Ascending aorta (tissue), 2 donors: Measurements from ENCODE around the gene DUSP7. TPM values are rescaled to one million over a fixed set of nuclear protein-coding genes. Genes with fewer than 3 reads are reported as not detected.

ENCODE experiments used
- DNase-seq, 2 donors: peaks; one replicate each; pipeline ENCODE4 v3.0.0-alpha.2; 2019; ENCODE audit warnings: low spot score in 2 of 2
- H3K27ac ChIP-seq, 2 donors: fragments of 200-600 bp; sonication (generic); one replicate each; pipeline ENCODE4 v1.5.1; 2016 to 2017; ENCODE audit warnings: mild to moderate bottlenecking in 1 of 2
- H3K27me3 ChIP-seq: fragments of 200-600 bp; sonication (generic); one replicate; pipeline ENCODE4 v1.5.1; 2017
- H3K36me3 ChIP-seq, 2 donors: fragments of 200-600 bp; sonication (generic); one replicate each; pipeline ENCODE4 v1.5.1; 2016
- H3K4me1 ChIP-seq, 2 donors: fragments of 200-600 bp; sonication (generic); one replicate each; pipeline ENCODE4 v1.5.1; 2016 to 2017; ENCODE audit warnings: mild to moderate bottlenecking in 1 of 2
- H3K4me3 ChIP-seq, 2 donors: fragments of 200-600 bp; sonication (generic); one replicate each; pipeline ENCODE4 v1.5.1; 2016 to 2017; ENCODE audit warnings: mild to moderate bottlenecking in 1 of 2
- H3K9me3 ChIP-seq, 2 donors: fragments of 200-600 bp; sonication (generic); one replicate each; pipeline ENCODE4 v1.5.1; 2016
- CTCF ChIP-seq, 3 experiments: fragments of 200-600 bp in 2 of 3; fragments of 450-650 bp in 1 of 3; sonication (generic) in 2 of 3; IDR thresholded peaks; one replicate each; pipeline ENCODE4 v1.5.1; 2016 to 2019; ENCODE audit warnings: antibody characterized with exemption in 3 of 3, mild to moderate bottlenecking in 1 of 3, moderate library complexity in 1 of 3
- intact Hi-C: fragments of 100-400 bp; cut with DNase I; formaldehyde crosslinking; loops from one replicate; pipeline ENCODE4 v1.15.1; 2023
- total RNA-seq: library from RNA; depleted of rRNA; stranded (reverse); fragments of >200 nt; gene quantifications from one replicate; pipeline ENCODE4 v1.1.0, GENCODE V29; 2016

Gene DUSP7
- total RNA-seq, 1 donor from 2014 or later: 76.5 TPM

DNA sequence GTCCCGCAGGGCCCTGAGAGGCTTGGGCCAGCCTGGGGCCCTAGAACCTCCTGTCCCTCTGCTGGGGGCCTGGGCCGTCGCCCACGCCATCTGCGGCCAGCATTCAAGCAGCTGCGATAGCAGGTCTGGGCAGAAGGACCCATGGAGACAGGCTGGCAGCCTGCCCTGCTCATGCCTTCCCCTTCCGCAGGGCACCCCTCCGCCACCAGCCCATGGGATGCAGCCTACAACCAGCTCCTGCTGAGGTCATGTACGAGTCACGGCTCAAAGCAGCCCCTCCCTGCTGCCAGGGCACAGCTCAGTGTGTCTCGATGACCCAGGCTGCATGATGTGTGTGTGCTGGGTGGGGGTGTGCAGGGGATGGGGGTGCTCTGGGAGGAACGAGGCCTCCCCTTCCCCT, 27.8 kb downstream of the DUSP7 start:
- H3K4me1 ChIP-seq: peaks cover 0 to 19% of the 10 kb centered on the region in 2 donors
- H3K4me3 ChIP-seq: no peak overlapping the region
- no peak for TF ChIP-seq CTCF (IDR thresholded peaks at IDR 0.05)
- intact Hi-C loops: no loop called here
- H3K36me3 ChIP-seq: no peaks in the 10 kb centered on the region
- no peaks in the 10 kb centered on the region for H3K9me3 ChIP-seq
- DNase-seq: no peak
- H3K27ac ChIP-seq: peak overlapping the region in 1 of 2 donors; percentile 11
- no peaks in the 10 kb centered on the region for H3K27me3 ChIP-seq

DNA sequence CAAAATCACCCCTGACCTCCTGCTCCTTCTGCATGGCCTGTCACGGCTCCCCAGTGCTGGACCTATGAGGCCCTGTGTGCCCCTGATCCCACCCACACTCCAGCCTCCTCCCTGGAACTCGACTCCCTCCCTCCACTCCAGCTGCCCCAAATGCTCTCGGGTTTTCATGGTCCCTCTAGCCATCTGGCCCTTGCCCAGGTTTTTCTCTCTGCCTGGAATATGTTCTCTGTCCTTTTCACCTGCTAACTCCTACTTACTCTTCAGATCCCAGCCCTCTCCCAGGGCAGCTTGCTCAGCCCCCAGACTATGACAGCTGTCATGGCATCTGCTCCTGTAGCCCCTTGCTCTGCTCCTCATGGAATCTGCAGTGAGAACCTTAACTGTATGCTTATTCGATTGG, 30.3 kb downstream of the DUSP7 start:
- no peaks in the 10 kb centered on the region for H3K36me3 ChIP-seq
- H3K9me3 ChIP-seq: no peaks in the 10 kb centered on the region
- H3K27me3 ChIP-seq: no peaks in the 10 kb centered on the region
- TF ChIP-seq CTCF (IDR thresholded peaks at IDR 0.05): no peak
- intact Hi-C loops: no loop called here
- no peak overlapping the region for H3K4me3 ChIP-seq
- H3K27ac ChIP-seq: peak overlapping the region; percentile 14 to 96
- DNase-seq: no peak
- peaks cover 18 to 43% of the 10 kb centered on the region in 2 donors for H3K4me1 ChIP-seq

- Histone ChIP-seq H3K27me3 (no peaks in the 10 kb centered on the region), H3K4me1 (peaks cover 22 to 49% of the 10 kb centered on the region in 2 donors), H3K4me3 (no peak overlapping the region), H3K36me3 (no peaks in the 10 kb centered on the region), H3K27ac (peak overlapping the region; percentile 14 to 96), H3K9me3 (no peaks in the 10 kb centered on the region)
- TF ChIP-seq CTCF (IDR thresholded peaks at IDR 0.05): no peak
- intact Hi-C loops: no loop called here
- no peak for DNase-seq
Measured at GRCh38 chr3:52025453-52025852, 30.9 kb downstream of the DUSP7 start.

DNA sequence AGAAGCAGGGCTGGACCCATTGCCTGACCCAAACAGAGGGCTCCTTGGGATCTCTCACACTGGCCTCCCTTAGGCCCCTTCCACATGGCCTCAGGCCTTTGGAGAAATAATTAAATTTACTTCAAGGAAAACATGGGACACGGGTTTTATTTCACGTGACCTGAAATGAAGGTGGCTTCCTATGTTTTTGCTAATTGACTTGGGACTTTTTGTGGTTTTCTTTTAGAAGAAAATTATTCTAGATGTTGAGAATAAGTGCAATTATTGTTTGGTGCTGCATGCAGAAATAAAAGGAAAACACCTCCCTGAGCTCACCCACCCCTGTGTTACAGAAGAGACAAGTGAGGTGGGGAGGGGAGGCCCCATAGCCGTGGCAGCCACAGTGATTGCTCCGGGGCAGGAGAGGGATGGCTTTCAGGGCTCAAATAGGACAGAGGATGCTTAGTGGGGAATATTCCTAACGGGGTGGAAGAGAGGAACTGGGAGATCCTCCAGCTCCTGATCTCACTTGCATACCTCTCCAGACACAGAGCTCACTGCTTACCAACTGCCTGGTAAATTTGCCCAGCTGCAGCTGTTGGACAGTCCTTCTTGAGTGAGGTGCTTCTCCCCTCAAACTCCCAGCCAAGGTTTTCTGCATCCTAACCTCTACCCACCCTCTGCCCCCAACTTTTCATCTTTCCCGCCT, 31.5 kb downstream of the DUSP7 start:
- Histone ChIP-seq H3K27me3 (no peaks in the 10 kb centered on the region), H3K4me3 (no peak overlapping the region), H3K27ac (peak overlapping the region; percentile 91 to 96), H3K4me1 (peaks cover 27 to 54% of the 10 kb centered on the region in 2 donors), H3K9me3 (no peaks in the 10 kb centered on the region), H3K36me3 (no peaks in the 10 kb centered on the region)
- intact Hi-C loops: no loop called here
- no peak for DNase-seq
- no peak for TF ChIP-seq CTCF (IDR thresholded peaks at IDR 0.05)

DNA sequence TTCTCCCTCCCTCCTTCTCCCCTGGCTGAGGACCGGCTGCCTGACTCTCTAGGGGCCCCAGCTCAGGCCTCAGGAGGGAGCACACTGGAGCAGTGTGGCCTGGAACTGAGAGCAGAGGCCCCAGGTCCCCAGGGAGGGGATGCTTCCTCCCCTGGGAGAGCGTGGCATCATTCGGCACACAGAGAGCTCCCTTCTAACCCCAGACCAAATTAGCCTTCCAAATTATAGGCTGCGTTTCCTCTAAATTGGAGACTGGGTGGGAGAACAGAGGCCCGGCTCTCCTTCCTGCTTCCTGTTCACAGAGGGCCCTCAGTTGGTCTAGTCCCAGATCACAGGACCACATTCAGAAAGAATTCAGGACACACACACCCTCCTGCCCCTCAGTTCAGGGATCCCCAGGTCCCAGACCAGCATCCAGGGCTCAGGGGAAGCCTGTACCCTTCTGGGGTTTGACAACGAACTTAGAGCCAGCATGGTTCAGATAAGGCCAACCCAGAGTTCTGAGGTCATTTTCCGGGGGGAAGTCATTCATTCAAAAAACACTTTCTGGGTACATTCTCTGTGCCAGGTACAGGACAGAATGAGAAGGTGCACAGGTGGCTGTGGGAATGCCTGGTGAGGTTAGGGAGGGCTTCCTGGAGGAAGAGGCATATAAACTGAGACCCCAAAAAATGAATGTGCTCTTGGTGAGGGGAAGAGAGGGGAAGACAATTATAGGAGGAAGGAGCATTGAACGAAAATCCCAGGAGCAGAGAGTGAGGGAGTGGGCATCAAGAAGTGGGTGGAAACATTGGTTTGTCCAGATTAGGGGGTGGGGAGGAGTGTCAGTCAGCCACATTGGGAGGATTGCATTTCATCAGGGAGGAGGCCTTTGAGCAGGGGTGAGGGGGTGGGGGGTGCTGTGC, 32.3 kb downstream of the DUSP7 start:
- no peak for DNase-seq
- no peak for TF ChIP-seq CTCF (IDR thresholded peaks at IDR 0.05)
- no peaks in the 10 kb centered on the region for H3K27me3 ChIP-seq
- H3K9me3 ChIP-seq: no peaks in the 10 kb centered on the region
- peak overlapping the region; percentile 91 to 96 for H3K27ac ChIP-seq
- H3K36me3 ChIP-seq: no peaks in the 10 kb centered on the region
- intact Hi-C loops: loop anchor here (2.0 kb wide), 1 partner anchor 23 kb away; no protein-coding TSS in a partner anchor
- H3K4me1 ChIP-seq: peaks cover 33 to 60% of the 10 kb centered on the region in 2 donors
- H3K4me3 ChIP-seq: no peak overlapping the region
